C4-2B (cell line): ENCODE measurements around the gene KRTAP5-5.

Experiments used
- CTCF ChIP-seq: fragments of 450-650 bp; conservative IDR thresholded peaks from 2 replicates; pipeline ENCODE4 v1.5.1; 2017; ENCODE audit warnings: mild to moderate bottlenecking
- ZFX ChIP-seq: fragments of 450-650 bp; IDR thresholded peaks from 2 replicates; pipeline ENCODE4 v1.6.1; 2017

DNA sequence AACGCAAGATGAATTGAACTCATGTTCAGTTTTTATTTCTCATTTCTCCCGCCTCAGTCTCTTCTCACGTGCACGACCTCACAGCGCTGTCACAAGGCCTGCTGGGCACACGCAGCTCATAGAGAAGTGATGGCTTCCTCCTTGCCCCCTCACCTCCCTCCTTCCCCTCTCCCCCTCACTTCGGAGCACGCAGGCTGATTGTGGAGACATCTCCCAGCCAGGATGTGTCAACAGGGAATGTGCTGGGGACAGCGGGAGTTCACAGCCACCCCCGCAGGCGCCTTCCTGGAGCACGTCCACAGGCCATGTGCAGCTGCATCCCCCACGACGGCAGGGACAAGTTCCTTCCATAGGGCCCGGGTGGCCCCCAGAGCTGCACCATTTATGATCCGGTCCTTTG lies 38.3 kb downstream of the KRTAP5-5 start:
- TF ChIP-seq CTCF, result no peak
- no peak for TF ChIP-seq ZFX
